GM12873 (cell line): ENCODE measurements around the gene ZNF462.

ENCODE experiments used
- TF ChIP-seq, protein P1 (sequence below): IDR thresholded peaks from 2 replicates; pipeline ENCODE4 v1.5.1; 2012; ENCODE audit warnings: low read depth, mild to moderate bottlenecking, moderate library complexity, low read length, control low read depth; ENCODE audit not compliant: insufficient read depth; ENCODE audit errors: missing control alignments

ZNF462 gene

DNA sequence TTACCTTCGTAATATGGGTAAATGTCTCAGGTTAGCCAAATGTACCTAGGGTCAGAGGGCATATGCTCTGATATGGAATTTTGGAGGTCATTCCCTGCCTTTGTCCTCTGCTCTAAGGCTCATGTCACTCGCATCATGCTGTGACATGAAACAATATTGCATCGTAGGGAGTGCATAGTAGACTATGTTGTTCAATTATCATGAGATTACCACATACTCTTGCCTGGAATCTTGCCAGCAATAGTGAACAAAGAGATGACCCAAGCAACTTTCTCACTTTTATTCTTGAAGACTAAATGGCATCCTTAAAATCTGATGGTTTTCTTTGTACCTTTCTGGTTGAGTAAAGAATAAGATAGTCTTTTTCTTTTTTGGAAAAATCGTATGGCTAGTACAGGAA is 27.6 kb downstream of the ZNF462 start:
- TF ChIP-seq, protein P1, sequence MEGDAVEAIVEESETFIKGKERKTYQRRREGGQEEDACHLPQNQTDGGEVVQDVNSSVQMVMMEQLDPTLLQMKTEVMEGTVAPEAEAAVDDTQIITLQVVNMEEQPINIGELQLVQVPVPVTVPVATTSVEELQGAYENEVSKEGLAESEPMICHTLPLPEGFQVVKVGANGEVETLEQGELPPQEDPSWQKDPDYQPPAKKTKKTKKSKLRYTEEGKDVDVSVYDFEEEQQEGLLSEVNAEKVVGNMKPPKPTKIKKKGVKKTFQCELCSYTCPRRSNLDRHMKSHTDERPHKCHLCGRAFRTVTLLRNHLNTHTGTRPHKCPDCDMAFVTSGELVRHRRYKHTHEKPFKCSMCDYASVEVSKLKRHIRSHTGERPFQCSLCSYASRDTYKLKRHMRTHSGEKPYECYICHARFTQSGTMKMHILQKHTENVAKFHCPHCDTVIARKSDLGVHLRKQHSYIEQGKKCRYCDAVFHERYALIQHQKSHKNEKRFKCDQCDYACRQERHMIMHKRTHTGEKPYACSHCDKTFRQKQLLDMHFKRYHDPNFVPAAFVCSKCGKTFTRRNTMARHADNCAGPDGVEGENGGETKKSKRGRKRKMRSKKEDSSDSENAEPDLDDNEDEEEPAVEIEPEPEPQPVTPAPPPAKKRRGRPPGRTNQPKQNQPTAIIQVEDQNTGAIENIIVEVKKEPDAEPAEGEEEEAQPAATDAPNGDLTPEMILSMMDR, result no peak

DNA sequence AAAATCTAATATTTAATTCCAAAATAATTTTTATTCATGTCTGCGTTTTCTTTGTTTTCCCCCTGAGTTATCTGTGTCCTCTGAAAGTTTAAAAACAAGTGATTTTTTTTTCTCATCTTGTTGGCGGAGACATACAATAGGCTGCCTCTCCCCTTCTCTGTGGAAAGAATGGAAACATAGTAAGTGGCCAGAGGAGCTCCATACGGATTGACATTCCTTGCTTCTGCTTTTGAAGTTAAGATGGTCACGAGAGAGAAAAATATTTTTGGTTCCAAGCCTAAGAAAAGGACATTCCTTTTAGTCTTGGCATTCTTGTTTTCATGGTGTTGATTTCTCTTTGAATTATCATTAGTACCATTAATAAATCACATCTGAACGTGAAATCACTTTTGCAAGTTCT is 28.3 kb downstream of the ZNF462 start:
- TF ChIP-seq, protein P1, result no peak

DNA sequence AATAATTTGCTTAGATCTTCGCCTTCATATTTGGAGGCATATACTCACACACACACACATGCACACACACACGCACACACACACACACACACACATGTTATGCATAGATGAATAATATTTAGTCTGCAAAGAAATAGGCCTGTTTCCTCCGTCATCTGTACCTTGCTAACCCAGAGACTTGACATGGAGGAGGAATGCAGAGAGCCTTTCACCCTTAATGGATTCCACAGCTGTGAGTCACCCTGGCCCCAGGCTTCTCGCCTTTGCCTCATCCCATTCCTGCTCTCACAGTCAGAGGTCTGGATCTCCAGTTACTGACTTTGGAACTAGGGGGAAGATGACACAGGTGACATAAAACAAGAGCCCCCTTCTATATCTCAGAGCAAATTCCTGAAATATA is 29.7 kb downstream of the ZNF462 start:
- TF ChIP-seq, protein P1, result no peak

DNA sequence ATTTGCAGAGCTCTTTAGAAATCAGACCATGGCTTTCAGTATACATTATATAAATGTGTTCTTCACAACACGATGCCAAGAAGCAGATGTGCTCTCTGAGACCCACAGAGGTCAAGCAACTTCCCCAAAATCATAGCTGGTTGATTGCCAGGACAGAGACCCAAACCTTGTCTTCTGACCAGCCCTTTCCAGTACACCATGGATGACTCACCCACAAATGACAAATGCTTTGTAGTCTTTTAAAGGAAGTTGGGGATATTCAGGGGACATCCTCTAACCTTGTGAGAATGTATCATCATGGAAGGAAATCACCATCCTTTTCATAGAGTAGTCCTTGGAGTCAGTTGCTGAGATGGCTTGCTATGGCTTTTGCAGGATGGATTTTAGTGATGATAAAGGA is 30.1 kb downstream of the ZNF462 start:
- TF ChIP-seq, protein P1, result no peak

DNA sequence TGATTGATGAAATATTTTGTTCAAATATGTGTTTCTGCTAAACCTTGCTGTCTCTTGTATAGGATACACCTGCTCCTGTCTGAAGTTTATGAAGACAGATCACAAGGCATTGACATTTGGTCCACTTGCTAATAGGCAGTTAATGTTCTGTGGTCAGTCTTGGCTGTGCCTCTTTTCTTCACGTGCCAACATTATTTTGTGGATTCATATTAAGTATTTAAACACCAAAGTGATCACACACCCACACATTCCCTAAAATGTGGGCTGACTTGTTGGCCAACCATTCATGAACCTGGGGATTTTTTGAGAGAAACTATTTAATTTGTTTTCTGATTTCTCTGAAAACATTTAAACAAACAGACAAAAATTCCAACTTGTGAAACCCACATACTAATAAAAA is 33.7 kb downstream of the ZNF462 start:
- TF ChIP-seq, protein P1, result no peak

DNA sequence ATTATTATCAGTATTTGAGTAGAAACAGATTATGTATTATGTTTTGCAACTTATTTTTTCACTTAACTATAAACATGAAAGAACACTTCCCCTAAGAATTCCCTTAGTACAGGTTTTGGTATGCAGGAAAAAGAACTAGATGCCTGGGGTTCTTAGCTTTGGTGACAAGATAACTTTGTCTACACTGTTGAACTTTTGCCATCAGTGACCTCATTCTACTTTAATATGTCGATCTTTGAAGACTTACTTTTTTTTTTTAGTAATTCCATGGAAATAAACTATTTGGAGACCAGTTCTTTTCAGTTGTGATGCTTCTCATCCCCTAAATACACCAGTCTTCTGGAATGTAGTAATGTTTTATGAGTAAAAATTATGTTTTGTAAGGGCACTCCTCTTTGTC is 34.3 kb downstream of the ZNF462 start:
- TF ChIP-seq, protein P1, result no peak

DNA sequence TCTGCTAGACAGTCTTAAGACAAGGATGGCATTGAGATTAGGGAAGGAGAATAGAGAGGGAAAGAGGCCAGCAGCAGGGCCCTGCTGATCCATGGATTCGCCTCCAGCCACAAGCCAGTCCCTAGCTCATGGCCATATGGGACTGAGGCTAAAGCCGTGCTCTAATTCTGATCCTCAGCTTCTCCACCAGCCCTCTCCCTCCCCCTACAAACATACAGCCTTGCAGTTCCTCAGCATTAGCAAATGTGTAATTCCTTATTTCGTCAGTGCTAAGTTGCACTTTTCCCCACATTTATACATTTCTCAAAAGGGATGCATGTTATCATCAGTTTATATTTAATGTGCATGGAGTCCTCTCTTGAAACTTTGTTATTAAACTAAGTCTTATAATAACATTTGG is 34.8 kb downstream of the ZNF462 start:
- TF ChIP-seq, protein P1, result no peak
